WERI-Rb-1 (cell line): ENCODE measurements around the gene HOXC5.

Source experiments
- DNase-seq: peaks from one replicate; pipeline ENCODE4 v3.0.0-alpha.2; 2020
- H3K27ac ChIP-seq: fragments of 250-450 bp; sonication (Bioruptor Pico); 2 replicates; pipeline ENCODE4 v1.5.1; 2020; ENCODE audit warnings: mild to moderate bottlenecking, moderate library complexity
- H3K27me3 ChIP-seq: fragments of 250-450 bp; sonication (Bioruptor Pico); 2 replicates; pipeline ENCODE4 v1.5.1; 2021; ENCODE audit warnings: mild to moderate bottlenecking, low read depth, moderate library complexity; ENCODE audit not compliant: insufficient read depth, severe bottlenecking
- H3K36me3 ChIP-seq: fragments of 250-450 bp; sonication (Bioruptor Pico); 2 replicates; pipeline ENCODE4 v1.5.1; 2020; ENCODE audit warnings: mild to moderate bottlenecking, moderate library complexity
- H3K4me3 ChIP-seq: 2 replicates; pipeline ENCODE4 v1.5.1; 2011; ENCODE audit warnings: low read depth, mild to moderate bottlenecking, control low read depth, low read length
- H3K9me3 ChIP-seq: fragments of 250-450 bp; sonication (Bioruptor Pico); 2 replicates; pipeline ENCODE4 v1.5.1; 2021; ENCODE audit warnings: mild to moderate bottlenecking, moderate library complexity; ENCODE audit not compliant: severe bottlenecking
- TF ChIP-seq, protein P1 (sequence below): IDR thresholded peaks from 2 replicates; pipeline ENCODE4 v1.5.1; 2011; ENCODE audit warnings: low read depth, mild to moderate bottlenecking, control low read depth, inconsistent platforms, low read length

HOXC5 gene

DNA sequence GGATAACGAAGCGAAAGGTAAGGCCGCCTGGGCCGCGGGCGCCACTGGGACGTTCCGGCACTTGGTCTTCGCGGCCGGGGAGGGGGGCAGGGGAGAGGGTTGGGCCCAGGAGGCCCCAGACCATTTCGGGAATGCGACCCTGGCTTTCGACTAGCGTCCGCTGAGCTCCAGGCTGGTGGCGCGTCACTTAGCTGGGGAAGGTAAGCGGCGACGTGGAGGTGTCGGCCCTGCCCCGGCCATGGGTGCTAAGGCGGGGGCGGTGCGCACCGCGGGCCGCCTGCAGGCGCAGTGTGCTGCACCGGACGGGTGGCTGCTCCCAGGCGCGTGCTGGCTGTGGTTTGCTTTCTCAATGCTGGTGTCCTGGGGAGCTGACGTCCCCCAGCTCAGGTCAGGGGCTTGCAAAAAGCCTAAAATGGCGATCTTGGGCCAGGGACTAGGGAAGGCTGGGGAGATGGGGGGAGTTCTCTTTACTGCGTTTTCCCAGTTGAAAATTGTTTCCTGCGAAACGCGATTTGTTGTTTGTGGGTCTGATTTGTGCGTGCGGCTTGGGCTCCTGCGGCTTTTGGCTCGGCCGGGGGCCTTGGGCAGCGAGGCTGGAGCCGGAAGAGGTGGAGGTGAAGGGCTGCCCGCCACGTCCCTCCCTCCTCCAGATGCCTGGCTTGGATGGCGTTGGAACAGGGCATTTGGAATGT lies 46.7 kb upstream of the HOXC5 start:
- DNase-seq, result no peak

GRCh38 chr12:53986686-53987483 lies 46.0 kb upstream of the HOXC5 start:
- DNase-seq, result no peak
- no peaks in the 10 kb centered on the region for H3K9me3 ChIP-seq
- H3K27me3 ChIP-seq, result no peaks in the 10 kb centered on the region
- TF ChIP-seq, protein P1, sequence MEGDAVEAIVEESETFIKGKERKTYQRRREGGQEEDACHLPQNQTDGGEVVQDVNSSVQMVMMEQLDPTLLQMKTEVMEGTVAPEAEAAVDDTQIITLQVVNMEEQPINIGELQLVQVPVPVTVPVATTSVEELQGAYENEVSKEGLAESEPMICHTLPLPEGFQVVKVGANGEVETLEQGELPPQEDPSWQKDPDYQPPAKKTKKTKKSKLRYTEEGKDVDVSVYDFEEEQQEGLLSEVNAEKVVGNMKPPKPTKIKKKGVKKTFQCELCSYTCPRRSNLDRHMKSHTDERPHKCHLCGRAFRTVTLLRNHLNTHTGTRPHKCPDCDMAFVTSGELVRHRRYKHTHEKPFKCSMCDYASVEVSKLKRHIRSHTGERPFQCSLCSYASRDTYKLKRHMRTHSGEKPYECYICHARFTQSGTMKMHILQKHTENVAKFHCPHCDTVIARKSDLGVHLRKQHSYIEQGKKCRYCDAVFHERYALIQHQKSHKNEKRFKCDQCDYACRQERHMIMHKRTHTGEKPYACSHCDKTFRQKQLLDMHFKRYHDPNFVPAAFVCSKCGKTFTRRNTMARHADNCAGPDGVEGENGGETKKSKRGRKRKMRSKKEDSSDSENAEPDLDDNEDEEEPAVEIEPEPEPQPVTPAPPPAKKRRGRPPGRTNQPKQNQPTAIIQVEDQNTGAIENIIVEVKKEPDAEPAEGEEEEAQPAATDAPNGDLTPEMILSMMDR, result no peak
- no peaks in the 10 kb centered on the region for H3K36me3 ChIP-seq
- H3K27ac ChIP-seq, result no peak overlapping the region
- peak overlapping the region; percentile 71 for H3K4me3 ChIP-seq

More for the DNA sequence above, 46.7 kb upstream of the HOXC5 start:
- H3K36me3 ChIP-seq, result no peaks in the 10 kb centered on the region
- TF ChIP-seq, protein P1, result no peak
- H3K27me3 ChIP-seq, result no peaks in the 10 kb centered on the region
- H3K4me3 ChIP-seq, result peak overlapping the region; percentile 71
- peak overlapping the region; percentile 44 for H3K27ac ChIP-seq
- no peaks in the 10 kb centered on the region for H3K9me3 ChIP-seq

GRCh38 chr12:53987787-53988230 lies 45.0 kb upstream of the HOXC5 start:
- no peak overlapping the region for H3K4me3 ChIP-seq
- TF ChIP-seq, protein P1, result no peak
- H3K27me3 ChIP-seq, result no peaks in the 10 kb centered on the region
- no peaks in the 10 kb centered on the region for H3K36me3 ChIP-seq
- DNase-seq, result no peak
- no peaks in the 10 kb centered on the region for H3K9me3 ChIP-seq
- H3K27ac ChIP-seq, result no peak overlapping the region

GRCh38 chr12:53988541-53989226 lies 44.2 kb upstream of the HOXC5 start:
- Histone ChIP-seq H3K27me3 (no peaks in the 10 kb centered on the region), H3K9me3 (no peaks in the 10 kb centered on the region), H3K27ac (no peak overlapping the region), H3K4me3 (no peak overlapping the region), H3K36me3 (no peaks in the 10 kb centered on the region)
- no peak for DNase-seq
- TF ChIP-seq, protein P1, result no peak

- Histone ChIP-seq H3K9me3 (no peaks in the 10 kb centered on the region), H3K27ac (peak overlapping the region; percentile 1; the same call in 1 of the 2 replicates), H3K27me3 (no peaks in the 10 kb centered on the region), H3K4me3 (no peak overlapping the region), H3K36me3 (no peaks in the 10 kb centered on the region)
- TF ChIP-seq, protein P1, result peak; percentile 46; the same call in 1 of the 2 replicates
- peak; percentile 43 for DNase-seq
Observed at GRCh38 chr12:53989227-53990113, 43.4 kb upstream of the HOXC5 start.
